ENCODE data around the gene PLBD2.
A peak's percentile ranks its signal among the peaks of the same experiment; 100 is the strongest.

The PLBD2 gene

GRCh38 chr12:113422030-113422885 lies 63.9 kb downstream of the PLBD2 start, which contains the start of gene SDSL:
Gene SDSL, plus strand, starts transcription at chr12:113422380. Its CDS starts 5,603 bp downstream, at chr12:113427983.
- peak; percentile 97 for DNase-seq

- no peak for DNase-seq
These were observed 64.7 kb downstream of the PLBD2 start for GRCh38 chr12:113422886-113423669.

- DNase-seq: no peak
These were observed 66.1 kb downstream of the PLBD2 start for GRCh38 chr12:113424456-113424855.

DNA sequence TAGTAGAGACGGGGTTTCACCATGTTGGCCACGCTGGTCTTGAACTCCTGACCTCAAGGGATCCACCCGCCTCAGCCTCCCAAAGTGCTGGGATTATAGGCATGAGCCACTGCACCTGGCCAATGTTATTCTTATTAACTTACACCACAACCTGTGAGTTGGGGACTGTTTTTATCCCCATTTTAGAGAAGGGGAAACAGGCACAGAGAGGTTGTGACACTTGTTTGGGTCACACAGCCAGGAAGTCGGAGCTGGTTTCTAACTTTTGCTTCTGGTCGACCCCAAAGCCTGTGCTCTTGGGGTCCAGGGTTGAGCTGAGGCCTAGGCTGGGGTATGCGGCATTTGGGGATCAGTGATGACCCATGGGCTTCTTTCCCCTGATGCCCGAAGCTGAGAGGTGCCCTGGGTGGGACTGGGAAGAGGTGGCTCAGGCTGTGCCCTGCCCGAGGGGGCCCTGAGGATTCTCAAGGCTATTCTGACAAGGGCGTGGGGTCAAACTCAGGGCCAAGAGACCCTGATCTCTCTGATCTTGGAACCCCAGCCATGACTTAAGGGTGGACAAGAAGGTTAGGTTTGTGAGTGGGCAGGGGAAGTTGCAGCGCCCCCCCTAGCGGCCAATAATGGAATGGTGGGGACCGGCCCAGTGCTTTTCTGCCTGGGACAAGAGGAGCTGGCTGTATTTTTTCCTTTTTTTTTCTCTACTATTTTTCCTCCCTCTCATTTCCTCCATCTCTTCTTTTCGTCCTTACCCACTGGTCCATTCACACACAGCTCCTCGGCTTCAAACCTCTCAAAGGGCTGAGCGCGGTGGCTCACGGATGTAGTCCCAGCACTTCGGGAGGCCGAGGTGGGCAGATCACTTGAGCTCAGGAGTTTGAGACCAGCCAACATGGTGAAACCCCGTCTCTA lies 66.8 kb downstream of the PLBD2 start:
- DNase-seq: no peak

- no peak for DNase-seq
These were observed 67.6 kb downstream of the PLBD2 start for GRCh38 chr12:113425960-113426453.

DNA sequence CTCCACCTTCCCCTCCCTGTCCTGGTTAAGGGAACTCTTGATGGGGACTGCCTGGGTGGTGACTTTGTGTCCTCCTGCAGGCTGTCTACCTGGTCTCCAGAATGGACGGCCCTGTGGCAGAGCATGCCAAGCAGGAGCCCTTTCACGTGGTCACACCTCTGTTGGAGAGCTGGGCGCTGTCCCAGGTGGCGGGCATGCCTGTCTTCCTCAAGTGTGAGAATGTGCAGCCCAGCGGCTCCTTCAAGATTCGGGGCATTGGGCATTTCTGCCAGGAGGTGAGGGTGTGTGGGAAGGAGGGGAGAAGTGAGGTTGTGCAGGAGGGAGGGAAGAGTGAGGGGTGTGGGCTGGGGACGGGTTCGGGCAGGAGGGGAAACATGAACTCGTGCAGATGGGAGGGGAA lies 69.5 kb downstream of the PLBD2 start:
- no peak for DNase-seq

DNA sequence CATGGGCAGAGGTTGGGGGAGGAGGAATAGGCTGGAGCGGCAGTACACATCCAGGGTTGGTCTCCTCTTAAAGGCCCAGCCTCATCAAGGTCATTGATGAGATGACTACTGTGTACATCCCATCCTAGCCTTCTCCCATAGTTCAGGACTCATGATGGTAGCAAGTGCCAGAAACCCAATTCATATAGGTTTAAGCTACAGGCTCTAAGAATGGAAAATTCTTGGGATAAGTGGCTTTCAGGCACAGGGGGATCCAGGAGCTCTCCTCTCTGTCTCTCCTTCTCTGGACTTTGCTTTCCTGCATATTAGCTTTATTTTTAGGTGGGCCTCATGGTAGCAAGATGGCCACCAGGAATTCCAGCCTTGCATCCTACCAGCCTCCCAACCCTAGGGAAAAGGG lies 70.1 kb downstream of the PLBD2 start:
- no peak for DNase-seq

DNA sequence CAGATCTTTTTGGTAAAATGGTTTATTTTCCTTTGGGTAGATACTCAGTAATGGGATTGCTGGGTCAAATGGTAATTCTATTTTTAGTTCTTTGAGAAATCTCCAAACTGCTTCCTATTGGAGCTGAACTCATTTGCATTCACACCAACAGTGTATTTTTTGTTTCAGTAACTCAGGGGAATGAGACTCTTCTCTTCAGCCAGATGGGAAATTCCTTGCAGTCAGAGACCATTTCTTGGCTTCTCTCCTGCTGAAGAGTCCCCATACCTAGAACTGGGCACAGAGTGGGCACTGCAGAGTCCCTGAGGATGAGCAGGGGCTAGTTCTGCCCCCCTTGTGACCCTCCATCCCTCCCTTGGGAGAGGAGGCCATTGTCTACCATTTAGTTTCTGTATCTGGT lies 74.6 kb downstream of the PLBD2 start:
- no peak for DNase-seq

DNA sequence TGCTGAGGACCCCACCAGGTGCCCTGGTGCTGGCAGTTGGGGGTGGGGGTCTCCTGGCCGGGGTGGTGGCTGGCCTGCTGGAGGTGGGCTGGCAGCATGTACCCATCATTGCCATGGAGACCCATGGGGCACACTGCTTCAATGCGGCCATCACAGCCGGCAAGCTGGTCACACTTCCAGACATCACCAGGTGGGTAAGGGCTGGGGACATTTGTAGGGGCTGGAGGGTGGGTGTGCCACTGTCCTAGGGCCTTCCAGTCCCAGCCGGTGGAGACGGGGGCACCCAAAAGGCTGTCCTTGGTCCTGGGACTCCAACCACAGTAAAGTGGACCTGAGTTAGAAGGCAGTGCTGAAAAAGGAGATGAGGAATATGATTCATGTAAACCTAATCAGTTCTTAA lies 77.0 kb downstream of the PLBD2 start:
- DNase-seq: no peak

GRCh38 chr12:113436586-113436985 lies 78.2 kb downstream of the PLBD2 start:
- DNase-seq: no peak

DNA sequence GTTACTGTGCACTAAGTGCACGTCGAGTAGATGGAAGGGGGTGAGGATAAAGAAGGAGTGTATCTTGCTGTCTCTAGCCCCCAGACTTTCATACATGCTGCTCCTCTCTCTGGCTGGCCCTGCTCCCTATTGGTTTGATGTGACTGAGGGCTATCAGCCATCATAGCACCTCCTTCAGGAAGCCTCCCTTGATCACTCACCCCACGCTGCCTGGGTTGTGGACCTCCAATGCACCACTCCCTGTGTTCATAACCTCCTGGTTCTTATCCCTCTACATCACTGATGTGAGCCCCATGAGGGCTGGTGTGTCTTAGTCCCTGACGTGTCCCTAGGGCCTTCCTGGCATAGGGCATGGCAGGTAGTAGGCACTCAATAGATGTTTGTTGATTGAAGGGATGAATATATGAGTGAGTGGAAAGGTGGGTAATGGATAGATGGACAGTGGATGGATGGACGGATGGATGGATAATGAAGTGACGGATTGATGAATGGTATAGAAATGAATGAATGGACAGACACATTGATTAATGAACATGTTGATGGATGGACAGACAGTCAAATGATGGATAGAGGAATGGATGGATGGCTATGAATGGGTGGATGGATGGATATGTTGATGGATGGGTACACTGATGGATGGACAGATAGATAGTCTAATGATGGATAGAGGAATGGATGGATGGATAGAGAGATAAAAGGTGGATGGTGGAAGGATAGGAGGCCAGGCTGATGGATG lies 78.8 kb downstream of the PLBD2 start:
- DNase-seq: no peak

DNA sequence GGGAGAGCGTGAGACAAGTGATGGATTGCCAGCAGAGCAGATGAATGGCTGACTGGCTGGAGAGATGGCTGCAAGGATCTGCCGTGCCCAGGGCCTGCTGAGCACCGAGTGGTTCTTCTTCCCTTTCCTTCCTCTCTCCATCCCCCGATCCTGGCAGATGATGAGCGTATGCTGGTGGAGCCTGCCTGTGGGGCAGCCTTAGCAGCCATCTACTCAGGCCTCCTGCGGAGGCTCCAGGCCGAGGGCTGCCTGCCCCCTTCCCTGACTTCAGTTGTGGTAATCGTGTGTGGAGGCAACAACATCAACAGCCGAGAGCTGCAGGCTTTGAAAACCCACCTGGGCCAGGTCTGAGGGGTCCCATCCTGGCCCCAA lies 79.3 kb downstream of the PLBD2 start:
- DNase-seq: no peak

- DNase-seq: no peak
These were observed 80.3 kb downstream of the PLBD2 start for GRCh38 chr12:113438523-113439300.

GRCh38 chr12:113439301-113439597 lies 80.9 kb downstream of the PLBD2 start:
- no peak for DNase-seq

DNA sequence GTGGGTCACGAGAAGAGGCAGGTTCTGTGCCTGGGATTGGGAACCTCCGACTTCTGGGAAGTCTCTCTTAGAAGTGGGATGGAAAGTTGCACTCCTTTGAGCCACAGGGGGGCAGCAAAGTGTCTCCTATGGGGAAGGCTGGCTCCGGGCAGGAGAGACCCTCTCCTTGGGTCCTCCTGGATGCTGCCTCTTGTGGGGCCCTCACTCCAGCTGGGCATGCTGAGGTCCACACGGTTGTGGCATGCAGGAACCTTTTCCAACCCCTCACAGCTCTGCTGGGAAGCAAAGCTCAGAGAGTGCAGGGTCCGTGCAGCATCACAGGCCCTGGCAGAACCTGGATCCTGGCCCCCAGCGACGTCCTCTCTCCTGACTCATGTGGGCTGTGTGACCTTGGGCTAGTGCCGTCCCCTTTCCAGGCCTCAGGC lies 81.2 kb downstream of the PLBD2 start:
- no peak for DNase-seq

DNA sequence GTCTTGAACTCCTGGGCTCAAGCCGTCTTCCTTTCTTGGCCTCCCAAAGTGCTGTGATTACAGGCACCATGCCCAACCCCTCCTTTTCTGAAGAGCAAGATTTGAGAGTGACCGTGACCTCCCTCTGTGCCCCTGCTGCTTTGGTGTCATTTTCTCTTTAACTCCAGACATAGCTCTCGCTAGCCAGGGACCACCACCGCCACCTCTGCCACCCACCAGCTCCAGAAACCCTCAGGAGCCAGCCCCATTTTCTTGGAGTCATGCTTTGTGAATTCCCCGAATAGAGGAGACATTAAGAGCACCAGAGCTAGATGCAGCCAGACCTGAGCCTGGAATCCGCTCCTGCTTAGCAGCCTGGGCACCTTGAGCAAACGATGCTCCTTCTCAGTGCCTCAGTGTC lies 81.9 kb downstream of the PLBD2 start:
- DNase-seq: no peak
